ENCODE measurements around the gene LCNL1.

DNA sequence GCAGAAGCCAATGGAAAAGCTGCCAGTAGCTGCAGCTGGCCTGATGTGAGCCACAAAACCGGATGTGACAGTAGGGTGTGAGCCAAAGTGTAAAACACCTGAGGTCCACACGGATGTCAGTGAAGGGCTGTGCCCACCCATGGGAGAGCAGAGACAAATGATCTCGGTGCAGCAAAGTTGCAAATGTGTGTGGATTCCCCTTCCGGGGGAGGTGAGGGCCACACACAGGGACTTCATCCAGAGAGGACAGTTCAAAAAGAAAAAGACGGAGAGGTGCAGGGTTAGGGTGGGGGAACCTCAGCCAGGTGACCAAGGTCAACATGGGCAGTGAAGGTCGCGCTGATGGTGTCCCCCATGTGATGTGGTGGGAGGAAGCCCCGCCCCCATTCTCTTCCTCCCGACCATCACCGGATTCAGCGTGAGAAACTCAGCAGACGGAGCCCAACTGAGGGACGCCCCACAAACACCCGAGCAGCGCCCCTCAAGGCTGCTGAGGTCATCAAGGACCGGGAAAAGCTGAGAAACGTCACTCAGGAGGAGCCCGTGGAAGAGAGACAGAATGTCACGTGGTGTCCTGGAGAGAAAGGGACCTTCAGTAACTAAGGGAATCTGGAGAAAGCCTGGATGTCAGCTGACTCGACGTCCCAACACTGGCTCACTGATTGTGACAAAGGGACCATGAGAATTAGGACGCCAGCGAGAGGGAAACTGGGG, 16.9 kb upstream of the LCNL1 start:
- TF ChIP-seq, protein P1, sequence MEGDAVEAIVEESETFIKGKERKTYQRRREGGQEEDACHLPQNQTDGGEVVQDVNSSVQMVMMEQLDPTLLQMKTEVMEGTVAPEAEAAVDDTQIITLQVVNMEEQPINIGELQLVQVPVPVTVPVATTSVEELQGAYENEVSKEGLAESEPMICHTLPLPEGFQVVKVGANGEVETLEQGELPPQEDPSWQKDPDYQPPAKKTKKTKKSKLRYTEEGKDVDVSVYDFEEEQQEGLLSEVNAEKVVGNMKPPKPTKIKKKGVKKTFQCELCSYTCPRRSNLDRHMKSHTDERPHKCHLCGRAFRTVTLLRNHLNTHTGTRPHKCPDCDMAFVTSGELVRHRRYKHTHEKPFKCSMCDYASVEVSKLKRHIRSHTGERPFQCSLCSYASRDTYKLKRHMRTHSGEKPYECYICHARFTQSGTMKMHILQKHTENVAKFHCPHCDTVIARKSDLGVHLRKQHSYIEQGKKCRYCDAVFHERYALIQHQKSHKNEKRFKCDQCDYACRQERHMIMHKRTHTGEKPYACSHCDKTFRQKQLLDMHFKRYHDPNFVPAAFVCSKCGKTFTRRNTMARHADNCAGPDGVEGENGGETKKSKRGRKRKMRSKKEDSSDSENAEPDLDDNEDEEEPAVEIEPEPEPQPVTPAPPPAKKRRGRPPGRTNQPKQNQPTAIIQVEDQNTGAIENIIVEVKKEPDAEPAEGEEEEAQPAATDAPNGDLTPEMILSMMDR (IDR thresholded peaks at IDR 0.05; ENCODE audit: poor library complexity), result no peak
- TF ChIP-seq EZH2 (IDR thresholded peaks at IDR 0.05; ENCODE audit: borderline replicate concordance), result no peak

Data from hepatocyte (in vitro differentiated cells).